Measurements from ENCODE around the gene ARID3C.
A peak's percentile ranks its signal among the peaks of the same experiment; 100 is the strongest.

Gene ARID3C

GRCh38 chr9:34594177-34594576 lies 34.7 kb downstream of the ARID3C start:
- no peak for DNase-seq (ENCODE audit: low spot score)

- peak; percentile 71 for DNase-seq (ENCODE audit: low spot score)
These were observed 35.8 kb downstream of the ARID3C start for GRCh38 chr9:34592895-34593601.

GRCh38 chr9:34591917-34592866 lies 36.7 kb downstream of the ARID3C start:
- DNase-seq (ENCODE audit: low spot score), result no peak

GRCh38 chr9:34591248-34591916 lies 37.5 kb downstream of the ARID3C start:
- DNase-seq (ENCODE audit: low spot score), result peak; percentile 76

- no peak for DNase-seq (ENCODE audit: low spot score)
These were observed 38.3 kb downstream of the ARID3C start for GRCh38 chr9:34590381-34591247.

- peak; percentile 76 for DNase-seq (ENCODE audit: low spot score)
These were observed 39.1 kb downstream of the ARID3C start, which contains the start of gene CNTFR for GRCh38 chr9:34589636-34590380. Gene CNTFR, minus strand, starts transcription at chr9:34589724. Its CDS starts 20,743 bp downstream, at chr9:34568981.

- DNase-seq (ENCODE audit: low spot score), result no peak
These were observed 39.9 kb downstream of the ARID3C start for GRCh38 chr9:34588671-34589635.

GRCh38 chr9:34587271-34587670 lies 41.6 kb downstream of the ARID3C start:
- DNase-seq (ENCODE audit: low spot score), result no peak

- DNase-seq (ENCODE audit: low spot score), result no peak
These were observed 42.8 kb downstream of the ARID3C start for GRCh38 chr9:34585946-34586669.

GRCh38 chr9:34584970-34585369 lies 43.9 kb downstream of the ARID3C start:
- no peak for DNase-seq (ENCODE audit: low spot score)

GRCh38 chr9:34582787-34583186 lies 46.1 kb downstream of the ARID3C start:
- DNase-seq (ENCODE audit: low spot score), result no peak

GRCh38 chr9:34581318-34581717 lies 47.5 kb downstream of the ARID3C start:
- DNase-seq (ENCODE audit: low spot score), result no peak

- DNase-seq (ENCODE audit: low spot score), result no peak
These were observed 48.5 kb downstream of the ARID3C start for GRCh38 chr9:34580358-34580757.

GRCh38 chr9:34579808-34580163 lies 49.1 kb downstream of the ARID3C start:
- DNase-seq (ENCODE audit: low spot score), result no peak

- no peak for DNase-seq (ENCODE audit: low spot score)
These were observed 49.6 kb downstream of the ARID3C start for GRCh38 chr9:34579104-34579807.

GRCh38 chr9:34578241-34579103 lies 50.4 kb downstream of the ARID3C start:
- no peak for DNase-seq (ENCODE audit: low spot score)

Data from globus pallidus (tissue), 1 donor.